ENCODE data around the gene VPS36. TPM values are rescaled to one million over a fixed set of nuclear protein-coding genes. Genes with fewer than 3 reads are reported as not detected.
"Not testable (repeated sequence)": the region's sequence is repeated elsewhere in the genome, so short reads cannot be mapped to it uniquely, and the experiment has no call there.

Gene VPS36
- polyA plus RNA-seq, 1 donor from 2014 or later: 42.0 TPM

- peaks cover 3% of the 10 kb centered on the region for H3K36me3 Mint-ChIP-seq
- H3K9me3 Mint-ChIP-seq: no peaks in the 10 kb centered on the region
- H3K4me1 Mint-ChIP-seq: no peaks in the 10 kb centered on the region
Measured at GRCh38 chr13:52374389-52374788, 76.0 kb downstream of the VPS36 start.

GRCh38 chr13:52373277-52373676 is 77.2 kb downstream of the VPS36 start:
- H3K9me3 Mint-ChIP-seq, H3K36me3 Mint-ChIP-seq, H3K27me3 Mint-ChIP-seq, H3K4me1 Mint-ChIP-seq, H3K4me3 Mint-ChIP-seq: not testable (repeated sequence)
- H3K27ac Mint-ChIP-seq: peak overlapping the region in 1 of 3 donors; percentile 47

More at GRCh38 chr13:52374389-52374788, 76.0 kb downstream of the VPS36 start:
- Mint-ChIP-seq H3K4me3 (no peak overlapping the region), H3K27me3 (no peaks in the 10 kb centered on the region), H3K27ac (no peak overlapping the region)

DNA sequence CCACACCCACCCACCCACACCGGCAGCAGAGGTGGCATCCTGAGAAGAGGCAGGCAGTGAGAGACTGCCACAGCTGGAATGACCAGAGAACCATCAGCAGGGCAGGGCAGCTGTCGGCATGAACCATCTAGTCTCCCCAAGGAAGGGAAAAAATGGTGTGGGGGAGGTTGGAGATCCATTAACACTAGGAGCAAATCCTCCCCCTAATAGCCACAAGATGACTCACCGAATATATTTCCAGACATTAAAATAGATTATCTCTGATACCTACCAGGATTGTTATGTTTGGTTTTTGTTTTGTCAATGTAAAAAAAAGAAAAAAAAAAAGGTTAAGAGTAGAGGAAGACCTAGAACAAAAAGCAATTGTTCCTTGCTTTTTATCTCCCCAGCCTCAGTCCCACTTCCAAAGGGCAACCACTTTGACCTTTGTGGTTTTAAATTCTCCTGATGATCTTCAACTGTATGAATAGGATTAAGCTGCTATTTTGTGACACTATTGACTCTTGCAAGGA is 78.6 kb downstream of the VPS36 start:
- Mint-ChIP-seq H3K27ac (no peak overlapping the region), H3K36me3 (peaks cover 3% of the 10 kb centered on the region), H3K9me3 (no peaks in the 10 kb centered on the region), H3K4me3 (no peak overlapping the region), H3K4me1 (no peaks in the 10 kb centered on the region), H3K27me3 (no peaks in the 10 kb centered on the region)

- no peaks in the 10 kb centered on the region for H3K9me3 Mint-ChIP-seq
- H3K4me3 Mint-ChIP-seq: no peak overlapping the region
Measured at GRCh38 chr13:52366291-52366690, 84.1 kb downstream of the VPS36 start.

More at GRCh38 chr13:52366291-52366690, 84.1 kb downstream of the VPS36 start:
- H3K27ac Mint-ChIP-seq: no peak overlapping the region
- H3K4me1 Mint-ChIP-seq: no peaks in the 10 kb centered on the region
- H3K27me3 Mint-ChIP-seq: peaks cover 2% of the 10 kb centered on the region
- no peaks in the 10 kb centered on the region for H3K36me3 Mint-ChIP-seq

Other genes with a start within 250 kb of the VPS36 start
- 0.15 TPM for gene THSD1, start 44.5 kb downstream of the VPS36 start, polyA plus RNA-seq
- gene CKAP2, start 4.8 kb upstream of the VPS36 start, polyA plus RNA-seq: 14.8 TPM
- 17.0 TPM for gene HNRNPA1L2, start 191.8 kb upstream of the VPS36 start, polyA plus RNA-seq
- gene SUGT1, start 202.2 kb upstream of the VPS36 start, polyA plus RNA-seq: 47.3 TPM

Data from IgD-negative memory B cell (primary cell).